Measurements from ENCODE around the gene ASTN2.

DNA sequence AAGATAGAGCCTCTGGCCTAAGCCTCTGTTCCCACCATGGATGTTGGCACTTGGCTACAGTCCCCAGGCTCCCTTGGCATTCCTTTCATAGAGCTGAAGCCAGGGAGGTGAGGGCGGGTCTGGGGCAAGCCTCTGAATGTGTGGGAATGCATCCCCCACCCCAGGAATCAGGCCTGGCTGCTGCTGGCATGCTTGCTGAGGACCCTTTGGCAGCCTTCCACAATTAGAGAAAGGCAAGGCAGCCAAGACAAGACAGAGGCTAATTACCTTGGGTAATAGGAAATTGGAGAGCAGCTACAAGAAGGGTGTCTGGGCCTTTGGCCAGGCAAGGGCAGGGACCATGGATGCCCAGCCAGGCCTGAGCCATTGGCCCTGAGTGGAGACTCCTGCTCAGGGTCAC, 932.1 kb downstream of the ASTN2 start:
- TF ChIP-seq EZH2 (IDR thresholded peaks at IDR 0.05; ENCODE audit: low read depth, unreplicated experiment) (no peak), CTCF (conservative IDR thresholded peaks at IDR 0.05; ENCODE audit: low read depth in 2 of 2) (no peak), REST (IDR thresholded peaks at IDR 0.05; ENCODE audit: unreplicated experiment) (no peak)

All from GM23338 (cell line).